OCI-LY7 (cell line): ENCODE data around the gene IQSEC2.

ENCODE experiments used
- CTCF ChIP-seq: fragments of 200-600 bp; sonication (generic); conservative IDR thresholded peaks from 2 replicates; pipeline ENCODE4 v1.5.1; 2014; ENCODE audit warnings: mild to moderate bottlenecking, antibody characterized with exemption, low read length, moderate library complexity, mixed read lengths
- EZH2phosphoT487 ChIP-seq: fragments of 200-600 bp; sonication (generic); IDR thresholded peaks from 2 replicates; pipeline ENCODE4 v1.6.1; 2018; ENCODE audit warnings: low read depth, borderline replicate concordance, mild to moderate bottlenecking, mixed run types, antibody characterized with exemption, low read length, moderate library complexity, mixed read lengths

- TF ChIP-seq CTCF (no peak), EZH2phosphoT487 (no peak)
Observed at GRCh38 chrX:53247928-53248327, 33.5 kb downstream of the IQSEC2 start.
